ENCODE data around the gene GALNT3. TPM values are rescaled to one million over a fixed set of nuclear protein-coding genes. Genes with fewer than 3 reads are reported as not detected.

Gene GALNT3
- total RNA-seq, 1 experiment from 2014 or later, result 1.1 TPM

GRCh38 chr2:165746501-165746900, 47.5 kb downstream of the GALNT3 start:
- no peak for DNase-seq (ENCODE audit: extremely low read depth, low read depth)

DNA sequence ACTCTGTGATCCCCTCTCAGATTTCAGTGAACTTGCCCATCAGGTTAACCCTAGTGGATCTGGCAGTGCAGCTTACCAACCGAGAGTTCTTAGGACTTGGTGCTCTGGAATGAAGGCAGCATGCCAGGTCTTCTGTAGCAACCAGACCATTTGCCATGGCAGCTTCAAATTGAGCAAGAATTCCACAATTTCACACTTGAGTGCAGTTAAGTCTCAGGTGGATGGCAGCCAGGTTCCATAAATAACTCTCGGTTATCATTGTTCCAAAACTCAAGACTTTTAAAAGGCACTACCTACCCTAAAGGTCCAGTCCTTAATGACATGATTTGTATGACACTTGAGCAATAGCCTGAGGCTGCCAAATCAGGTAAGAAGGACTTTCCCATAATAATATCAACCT, 48.1 kb downstream of the GALNT3 start:
- no peak for DNase-seq (ENCODE audit: extremely low read depth, low read depth)

DNA sequence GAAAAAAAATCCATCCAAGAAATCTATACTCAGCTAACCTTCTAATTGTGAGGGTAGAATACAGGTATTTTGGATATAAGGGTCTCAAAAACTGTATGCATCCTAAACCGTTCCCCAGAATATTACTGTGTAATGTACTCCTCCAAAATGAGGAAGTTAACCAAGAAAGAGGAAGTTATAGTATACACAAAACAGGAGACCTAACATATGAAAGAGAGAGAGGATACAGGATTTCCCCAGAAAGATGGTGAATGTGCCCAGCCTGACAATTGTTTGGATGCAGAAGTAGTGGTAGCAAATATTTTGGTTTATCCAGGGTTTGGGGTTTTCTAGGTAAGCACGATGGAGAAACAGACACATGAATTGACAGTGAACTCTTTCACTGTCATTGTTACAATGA, 50.6 kb downstream of the GALNT3 start:
- no peak for DNase-seq (ENCODE audit: extremely low read depth, low read depth)

- DNase-seq (ENCODE audit: extremely low read depth, low read depth), result peak; percentile 8
Measured at GRCh38 chr2:165725421-165725820, 68.6 kb downstream of the GALNT3 start.

- DNase-seq (ENCODE audit: extremely low read depth, low read depth), result no peak
Measured at GRCh38 chr2:165720511-165720910, 73.5 kb downstream of the GALNT3 start.

GRCh38 chr2:165718610-165719210, 75.3 kb downstream of the GALNT3 start:
- no peak for DNase-seq (ENCODE audit: extremely low read depth, low read depth)

GRCh38 chr2:165716091-165716490, 78.0 kb downstream of the GALNT3 start:
- DNase-seq (ENCODE audit: extremely low read depth, low read depth), result no peak

DNA sequence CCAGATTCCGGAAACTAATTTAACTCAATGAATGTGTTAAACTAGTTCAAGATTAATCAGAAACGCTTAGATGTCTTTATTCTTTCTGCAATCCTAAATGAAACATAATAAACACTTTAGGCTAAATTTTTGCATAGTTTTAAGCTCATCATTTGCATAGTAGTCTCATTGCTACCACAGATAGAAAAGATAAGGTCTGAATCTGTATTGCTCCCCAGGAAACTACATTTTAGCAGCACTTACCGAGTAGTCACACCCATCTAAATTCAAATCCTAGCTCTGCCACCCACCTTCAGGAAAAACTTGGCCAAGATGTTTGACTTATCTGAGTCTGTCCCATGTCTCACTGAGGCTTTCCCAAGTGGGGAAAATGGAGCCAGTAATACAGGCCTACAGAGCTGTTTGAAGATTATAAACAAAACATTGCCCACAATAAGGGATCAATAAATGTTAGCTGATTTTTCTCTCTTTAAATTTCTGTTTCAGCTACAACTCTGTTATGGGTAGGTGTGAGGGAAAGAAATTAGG, 87.0 kb downstream of the GALNT3 start:
- no peak for DNase-seq (ENCODE audit: extremely low read depth, low read depth)

DNA sequence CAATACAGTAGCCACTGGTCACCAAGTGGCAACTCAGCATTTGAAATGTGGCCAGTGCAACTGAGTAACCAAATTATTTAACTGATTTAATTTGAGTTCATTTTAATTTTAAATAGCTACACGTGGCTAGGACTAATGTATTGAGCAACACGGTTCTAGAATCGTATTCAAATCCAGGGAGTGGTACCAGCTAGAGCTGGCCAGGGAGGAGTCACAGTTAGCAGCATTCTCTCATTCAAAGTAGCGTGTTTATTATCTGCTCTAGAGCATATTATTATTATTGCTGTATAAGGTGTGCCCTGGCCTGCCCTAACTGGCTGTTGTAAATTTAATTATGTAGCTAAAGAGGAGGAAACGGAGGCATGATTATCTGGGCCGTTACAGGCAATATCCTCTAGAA, 92.9 kb downstream of the GALNT3 start:
- DNase-seq (ENCODE audit: extremely low read depth, low read depth), result no peak

- no peak for DNase-seq (ENCODE audit: extremely low read depth, low read depth)
Measured at GRCh38 chr2:165700531-165700930, 93.5 kb downstream of the GALNT3 start.

GRCh38 chr2:165699946-165700345, 94.1 kb downstream of the GALNT3 start:
- DNase-seq (ENCODE audit: extremely low read depth, low read depth), result no peak

GRCh38 chr2:165698444-165698884, 95.6 kb downstream of the GALNT3 start:
- peak; percentile 39 for DNase-seq (ENCODE audit: extremely low read depth, low read depth)

DNA sequence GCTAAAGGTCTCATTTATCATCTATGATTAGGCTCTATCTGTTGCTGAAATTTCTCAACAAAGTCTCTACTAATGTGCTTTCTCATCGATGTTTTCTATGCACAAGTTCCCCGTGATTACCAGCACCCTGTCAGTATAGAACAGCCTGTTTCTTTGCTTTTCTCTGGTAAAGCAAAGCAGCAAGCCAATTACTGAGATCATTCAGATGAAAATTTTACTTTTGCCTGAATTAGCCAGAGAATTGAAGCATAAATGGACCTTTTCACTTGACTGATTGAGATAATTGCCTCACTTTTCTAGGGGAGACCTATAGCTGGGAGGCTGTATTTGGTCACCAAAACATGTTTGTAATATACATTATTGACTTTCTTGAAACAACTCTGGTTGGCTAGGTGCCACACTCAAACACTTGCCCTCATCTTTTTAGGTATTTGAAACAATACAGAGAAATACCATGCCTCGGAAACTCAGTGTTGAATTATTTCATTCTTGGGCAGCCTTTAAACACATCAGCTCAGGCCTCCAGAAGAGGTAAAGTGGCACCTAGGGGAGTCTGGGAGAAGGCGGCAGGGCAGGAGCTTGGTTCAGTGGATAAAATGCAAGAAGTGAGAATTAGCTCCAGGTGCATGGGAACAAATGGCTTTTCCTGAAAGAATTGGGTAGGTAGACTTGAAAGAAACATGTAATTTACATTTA, 96.2 kb downstream of the GALNT3 start:
- no peak for DNase-seq (ENCODE audit: extremely low read depth, low read depth)

Other genes with a start within 250 kb of the GALNT3 start
- gene TTC21B, start 159.5 kb upstream of the GALNT3 start, total RNA-seq (2014; rRNA removed; shearing (Covaris generic)), result 30.0 and 37.3 TPM in 2 replicates